ENCODE data around the gene ROBO1. TPM values are rescaled to one million over a fixed set of nuclear protein-coding genes. Genes with fewer than 3 reads are reported as not detected.
"Not testable (repeated sequence)": the region's sequence is repeated elsewhere in the genome, so short reads cannot be mapped to it uniquely, and the experiment has no call there.

Gene ROBO1
- total RNA-seq, 2 donors from 2014 or later = 3.0 to 6.7 TPM

DNA sequence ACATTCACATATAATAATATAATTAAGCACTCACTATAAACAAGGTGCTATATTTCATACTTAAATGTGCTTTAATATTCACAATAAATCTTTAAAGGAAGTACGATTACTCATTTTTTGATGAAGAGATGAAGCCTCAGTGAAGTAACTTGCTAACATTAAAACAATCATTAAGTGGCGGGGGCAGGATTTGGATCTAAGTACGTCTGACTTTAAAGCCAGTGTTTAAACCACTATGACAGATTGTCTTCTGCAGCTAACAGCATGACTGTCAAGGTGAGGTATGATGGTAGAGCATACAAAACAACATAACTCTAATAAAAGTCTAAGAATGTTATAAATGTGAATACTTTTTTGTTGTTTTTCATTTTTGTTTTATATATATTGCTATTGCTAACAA, 862.1 kb downstream of the ROBO1 start:
- no peaks in the 10 kb centered on the region for H3K4me1 Mint-ChIP-seq (ENCODE audit: low read depth)
- H3K9me3 Mint-ChIP-seq = peaks cover 0 to 2% of the 10 kb centered on the region in 2 donors
- no peak for ATAC-seq (replicated peaks in 1 of 2)
- DNase-seq = no peak
- H3K36me3 Mint-ChIP-seq (ENCODE audit: insufficient read depth in 2 of 2) = no peaks in the 10 kb centered on the region
- H3K27me3 Mint-ChIP-seq (ENCODE audit: low read depth) = no peaks in the 10 kb centered on the region
- no peak overlapping the region for H3K27ac Mint-ChIP-seq
- no peak overlapping the region for H3K4me3 Mint-ChIP-seq

- H3K9me3 Mint-ChIP-seq = peaks cover 0 to 3% of the 10 kb centered on the region in 2 donors
- peaks cover 0 to 1% of the 10 kb centered on the region in 2 donors for H3K36me3 Mint-ChIP-seq (ENCODE audit: insufficient read depth in 2 of 2)
Measured at GRCh38 chr3:78901544-78901943, 866.3 kb downstream of the ROBO1 start.

GRCh38 chr3:78900880-78901279, 866.9 kb downstream of the ROBO1 start:
- no peaks in the 10 kb centered on the region for H3K4me1 Mint-ChIP-seq (ENCODE audit: low read depth)
- H3K27ac Mint-ChIP-seq = no peak overlapping the region
- no peak overlapping the region for H3K4me3 Mint-ChIP-seq
- peaks cover 0 to 1% of the 10 kb centered on the region in 2 donors for H3K36me3 Mint-ChIP-seq (ENCODE audit: insufficient read depth in 2 of 2)
- H3K27me3 Mint-ChIP-seq (ENCODE audit: low read depth) = no peaks in the 10 kb centered on the region
- DNase-seq (no peak), ATAC-seq (replicated peaks in 1 of 2) (no peak)
- H3K9me3 Mint-ChIP-seq = peaks cover 0 to 7% of the 10 kb centered on the region in 2 donors

More at GRCh38 chr3:78901544-78901943, 866.3 kb downstream of the ROBO1 start:
- ATAC-seq (replicated peaks in 1 of 2) (no peak), DNase-seq (no peak)
- H3K27ac Mint-ChIP-seq = no peak overlapping the region
- no peak overlapping the region for H3K4me3 Mint-ChIP-seq
- H3K27me3 Mint-ChIP-seq (ENCODE audit: low read depth) = no peaks in the 10 kb centered on the region
- no peaks in the 10 kb centered on the region for H3K4me1 Mint-ChIP-seq (ENCODE audit: low read depth)

DNA sequence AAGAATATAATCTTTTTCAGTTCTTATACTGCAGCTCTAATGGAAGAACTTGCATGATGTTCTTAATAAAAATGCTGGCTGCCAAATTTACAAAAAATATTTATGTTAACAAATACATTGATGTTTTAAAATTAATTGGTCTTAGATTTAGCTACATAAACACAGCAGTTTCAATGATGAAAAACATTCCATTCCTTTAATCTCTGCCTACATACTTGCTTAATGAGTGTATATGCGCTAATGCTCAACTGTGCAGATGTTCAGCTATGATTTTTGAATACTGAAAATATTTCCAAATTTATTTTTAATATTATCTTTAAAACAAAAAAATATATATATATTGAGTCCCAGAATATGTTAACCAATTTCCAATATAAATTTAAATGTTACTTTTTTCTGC, 867.4 kb downstream of the ROBO1 start:
- Mint-ChIP-seq H3K36me3 (ENCODE audit: insufficient read depth in 2 of 2) (peaks cover 0 to 1% of the 10 kb centered on the region in 2 donors), H3K9me3 (peaks cover 0 to 7% of the 10 kb centered on the region in 2 donors), H3K4me1 (ENCODE audit: low read depth) (no peaks in the 10 kb centered on the region), H3K27ac (no peak overlapping the region), H3K27me3 (ENCODE audit: low read depth) (no peaks in the 10 kb centered on the region), H3K4me3 (no peak overlapping the region)
- DNase-seq = no peak
- ATAC-seq (replicated peaks in 1 of 2) = no peak

- peaks cover 1 to 2% of the 10 kb centered on the region in 2 donors for H3K36me3 Mint-ChIP-seq (ENCODE audit: insufficient read depth in 2 of 2)
- DNase-seq (no peak), ATAC-seq (replicated peaks in 1 of 2) (no peak)
- no peak overlapping the region for H3K27ac Mint-ChIP-seq
- H3K4me1 Mint-ChIP-seq (ENCODE audit: low read depth) = no peaks in the 10 kb centered on the region
- H3K9me3 Mint-ChIP-seq = peaks cover 13 to 17% of the 10 kb centered on the region in 2 donors
- H3K27me3 Mint-ChIP-seq (ENCODE audit: low read depth) = no peaks in the 10 kb centered on the region
- H3K4me3 Mint-ChIP-seq = no peak overlapping the region
Measured at GRCh38 chr3:78895528-78895927, 872.3 kb downstream of the ROBO1 start.

DNA sequence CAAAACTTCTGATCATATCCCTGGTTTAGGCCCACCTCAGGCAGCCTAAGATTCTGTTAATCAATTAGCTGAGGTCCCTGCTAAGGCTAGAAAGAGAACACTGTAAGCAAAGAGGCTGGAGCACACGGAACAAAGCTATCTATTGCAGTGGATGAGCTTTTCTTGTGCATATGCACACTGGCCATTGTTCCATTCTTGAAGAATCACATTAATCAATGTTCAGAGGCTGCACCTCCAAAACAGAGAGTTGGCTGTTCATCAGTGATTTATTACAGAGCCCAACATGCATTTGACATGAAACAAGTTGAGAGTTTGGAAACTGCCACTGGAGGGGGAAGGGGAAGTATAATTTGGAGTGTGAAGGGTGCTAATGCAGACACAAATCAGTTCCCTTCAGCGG, 873.0 kb downstream of the ROBO1 start:
- DNase-seq (no peak), ATAC-seq (replicated peaks in 1 of 2) (no peak)
- Mint-ChIP-seq H3K4me1 (ENCODE audit: low read depth) (no peaks in the 10 kb centered on the region), H3K27me3 (ENCODE audit: low read depth) (no peaks in the 10 kb centered on the region), H3K9me3 (peaks cover 16 to 18% of the 10 kb centered on the region in 2 donors), H3K36me3 (ENCODE audit: insufficient read depth in 2 of 2) (peaks cover 3 to 4% of the 10 kb centered on the region in 2 donors), H3K27ac (no peak overlapping the region), H3K4me3 (no peak overlapping the region)

DNA sequence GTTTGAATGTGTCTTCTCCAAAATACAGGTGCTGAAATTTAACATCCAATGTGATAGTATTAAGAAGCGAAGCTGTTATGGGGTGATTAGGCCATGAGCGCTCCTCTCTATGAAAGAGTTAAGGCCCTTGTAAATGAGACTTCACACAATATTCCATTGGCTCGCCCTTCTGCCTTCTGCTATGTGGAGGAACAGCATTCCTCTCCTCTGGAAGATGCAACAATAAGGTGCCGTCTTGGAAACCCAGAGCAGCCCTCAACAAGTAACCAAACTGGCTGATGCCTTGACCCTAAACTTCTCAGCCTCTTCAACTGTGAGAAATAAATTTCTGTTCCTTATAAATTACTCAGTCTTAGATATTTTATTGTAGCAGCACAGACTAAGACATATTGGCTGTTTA, 874.6 kb downstream of the ROBO1 start:
- no peak overlapping the region for H3K4me3 Mint-ChIP-seq
- H3K27ac Mint-ChIP-seq = no peak overlapping the region
- no peaks in the 10 kb centered on the region for H3K4me1 Mint-ChIP-seq (ENCODE audit: low read depth)
- H3K9me3 Mint-ChIP-seq = peaks cover 17 to 19% of the 10 kb centered on the region in 2 donors
- H3K27me3 Mint-ChIP-seq (ENCODE audit: low read depth) = no peaks in the 10 kb centered on the region
- H3K36me3 Mint-ChIP-seq (ENCODE audit: insufficient read depth in 2 of 2) = peaks cover 3 to 5% of the 10 kb centered on the region in 2 donors
- DNase-seq (no peak), ATAC-seq (replicated peaks in 1 of 2) (no peak)

DNA sequence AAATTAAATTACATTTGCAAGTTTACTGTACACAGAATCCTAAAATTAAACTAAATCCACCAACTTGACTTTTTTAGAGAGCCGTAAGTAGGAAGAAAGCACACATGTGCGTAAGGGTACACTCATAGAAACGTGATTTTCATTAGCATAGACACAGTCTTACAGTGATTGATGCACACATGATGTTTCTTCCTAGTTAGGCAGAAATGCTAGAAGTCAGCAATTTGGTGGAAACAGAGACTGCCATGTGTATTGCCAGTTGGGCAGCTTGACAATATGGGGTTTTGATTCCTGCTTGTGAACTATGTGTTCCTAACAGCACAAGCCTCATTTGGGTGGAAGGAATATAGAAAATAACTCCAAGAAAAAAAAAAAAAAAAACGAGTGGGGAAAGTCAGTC, 878.5 kb downstream of the ROBO1 start:
- Mint-ChIP-seq H3K4me1 (ENCODE audit: low read depth) (peaks cover 10% of the 10 kb centered on the region), H3K27ac (no peak overlapping the region), H3K36me3 (ENCODE audit: insufficient read depth in 2 of 2) (peaks cover 1 to 5% of the 10 kb centered on the region in 2 donors), H3K9me3 (peaks cover 10 to 14% of the 10 kb centered on the region in 2 donors), H3K4me3 (no peak overlapping the region), H3K27me3 (ENCODE audit: low read depth) (no peaks in the 10 kb centered on the region)
- DNase-seq = no peak
- ATAC-seq (replicated peaks in 1 of 2) = no peak

DNA sequence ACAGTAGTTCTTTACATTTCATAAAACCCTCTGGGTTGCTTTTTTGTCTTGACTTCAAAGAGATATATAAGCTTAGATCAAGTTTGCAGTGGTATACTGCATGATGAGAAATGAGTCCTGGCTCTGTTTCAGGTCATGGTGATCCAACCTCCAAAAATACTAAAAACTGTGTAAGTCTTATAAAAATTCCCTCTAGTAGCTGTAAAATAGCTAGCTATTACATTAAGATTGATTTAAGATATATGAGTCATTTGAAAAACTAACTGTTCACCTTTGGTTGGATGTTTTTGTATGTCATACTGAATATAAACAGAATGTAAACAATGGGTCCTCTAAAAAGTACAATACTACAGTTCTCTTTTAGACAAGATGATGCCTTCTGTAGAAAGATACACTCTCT, 879.2 kb downstream of the ROBO1 start:
- Mint-ChIP-seq H3K4me3 (no peak overlapping the region), H3K27me3 (ENCODE audit: low read depth) (no peaks in the 10 kb centered on the region), H3K27ac (no peak overlapping the region), H3K36me3 (ENCODE audit: insufficient read depth in 2 of 2) (peaks cover 4 to 5% of the 10 kb centered on the region in 2 donors), H3K9me3 (peaks cover 11 to 16% of the 10 kb centered on the region in 2 donors), H3K4me1 (ENCODE audit: low read depth) (peaks cover 10% of the 10 kb centered on the region)
- ATAC-seq (replicated peaks in 1 of 2) (no peak), DNase-seq (no peak)

GRCh38 chr3:78887547-78888011, 880.2 kb downstream of the ROBO1 start:
- ATAC-seq (replicated peaks in 1 of 2) (no peak), DNase-seq (no peak)
- H3K9me3 Mint-ChIP-seq = peaks cover 9 to 13% of the 10 kb centered on the region in 2 donors
- H3K27me3 Mint-ChIP-seq (ENCODE audit: low read depth) = no peaks in the 10 kb centered on the region
- H3K4me1 Mint-ChIP-seq (ENCODE audit: low read depth) = peaks cover 10% of the 10 kb centered on the region
- H3K36me3 Mint-ChIP-seq (ENCODE audit: insufficient read depth in 2 of 2) = peaks cover 3 to 4% of the 10 kb centered on the region in 2 donors
- peak overlapping the region in 1 of 2 donors; percentile 7 for H3K4me3 Mint-ChIP-seq
- no peak overlapping the region for H3K27ac Mint-ChIP-seq

DNA sequence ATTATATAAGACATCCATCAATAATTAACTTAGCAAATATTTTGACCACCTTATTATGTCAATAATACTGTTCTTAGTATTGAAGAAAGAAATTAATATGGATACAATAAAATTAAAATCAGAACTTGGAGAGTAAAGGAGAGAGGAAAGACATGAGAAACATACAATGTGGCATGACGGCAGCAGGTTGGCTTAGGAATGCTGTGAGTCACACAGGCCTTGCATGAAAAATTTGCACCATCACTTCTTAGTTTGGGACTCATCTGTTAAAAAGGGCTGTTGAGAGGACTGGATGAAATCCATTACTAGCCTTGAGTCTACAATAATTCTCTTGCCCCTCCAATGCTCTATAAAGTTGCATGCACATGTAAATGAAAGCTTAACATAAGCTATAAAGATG, 880.8 kb downstream of the ROBO1 start:
- no peak for ATAC-seq (replicated peaks in 1 of 2)
- peaks cover 11 to 13% of the 10 kb centered on the region in 2 donors for H3K9me3 Mint-ChIP-seq
- DNase-seq = no peak
- no peak overlapping the region for H3K4me3 Mint-ChIP-seq
- H3K27me3 Mint-ChIP-seq (ENCODE audit: low read depth) = no peaks in the 10 kb centered on the region
- no peak overlapping the region for H3K27ac Mint-ChIP-seq
- peaks cover 10% of the 10 kb centered on the region for H3K4me1 Mint-ChIP-seq (ENCODE audit: low read depth)
- peaks cover 3 to 4% of the 10 kb centered on the region in 2 donors for H3K36me3 Mint-ChIP-seq (ENCODE audit: insufficient read depth in 2 of 2)

GRCh38 chr3:78884567-78884966, 883.2 kb downstream of the ROBO1 start:
- not testable (repeated sequence) for H3K27me3 Mint-ChIP-seq (ENCODE audit: low read depth); H3K4me3 Mint-ChIP-seq; H3K36me3 Mint-ChIP-seq (ENCODE audit: insufficient read depth in 2 of 2); H3K4me1 Mint-ChIP-seq (ENCODE audit: low read depth); DNase-seq; ATAC-seq (replicated peaks in 1 of 2); H3K9me3 Mint-ChIP-seq
- peak overlapping the region; percentile 70 for H3K27ac Mint-ChIP-seq

DNA sequence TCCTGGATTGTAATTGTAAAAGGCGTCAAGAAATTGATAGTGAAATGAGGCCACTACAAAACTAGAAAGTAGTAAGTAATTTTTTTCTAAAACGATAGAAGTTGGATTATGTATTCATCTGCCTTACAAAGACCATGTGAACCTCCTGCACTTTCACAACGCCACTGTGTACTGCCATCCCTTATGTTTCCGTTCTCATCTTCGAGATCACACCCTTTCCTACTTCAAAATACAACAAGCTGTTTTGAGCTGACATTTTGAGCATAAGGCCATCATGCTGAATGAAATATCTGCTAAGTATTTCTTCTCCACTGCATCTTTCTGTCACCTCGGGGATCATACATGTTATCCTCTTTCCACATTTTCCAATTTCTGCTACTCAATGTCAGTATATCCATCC, 885.5 kb downstream of the ROBO1 start:
- Mint-ChIP-seq H3K27ac (no peak overlapping the region), H3K9me3 (peaks cover 2 to 5% of the 10 kb centered on the region in 2 donors), H3K4me1 (ENCODE audit: low read depth) (peaks cover 2% of the 10 kb centered on the region), H3K36me3 (ENCODE audit: insufficient read depth in 2 of 2) (peaks cover 0 to 2% of the 10 kb centered on the region in 2 donors), H3K4me3 (no peak overlapping the region), H3K27me3 (ENCODE audit: low read depth) (no peaks in the 10 kb centered on the region)
- ATAC-seq (replicated peaks in 1 of 2) (no peak), DNase-seq (no peak)

DNA sequence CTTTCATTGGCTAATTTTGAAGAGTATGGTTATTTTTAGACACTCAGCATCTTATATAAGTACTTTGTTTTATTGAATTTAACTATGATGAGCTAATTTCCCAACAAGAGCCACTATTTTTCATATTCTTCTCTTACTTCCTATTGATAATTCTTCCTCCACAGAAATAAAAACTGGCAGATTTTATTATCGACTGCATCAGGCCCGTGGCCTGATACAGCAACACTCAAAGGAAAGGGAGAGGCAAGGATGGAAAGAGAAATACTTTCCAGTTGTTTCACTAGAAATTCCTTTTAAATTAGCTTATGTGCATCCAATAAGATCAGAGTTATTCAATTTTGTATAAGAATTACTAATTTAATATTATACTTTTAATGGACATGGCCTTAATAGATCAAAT, 886.3 kb downstream of the ROBO1 start:
- Mint-ChIP-seq H3K4me1 (ENCODE audit: low read depth) (no peaks in the 10 kb centered on the region), H3K36me3 (ENCODE audit: insufficient read depth in 2 of 2) (peaks cover 0 to 2% of the 10 kb centered on the region in 2 donors), H3K27me3 (ENCODE audit: low read depth) (no peaks in the 10 kb centered on the region), H3K9me3 (peaks cover 3 to 5% of the 10 kb centered on the region in 2 donors), H3K27ac (no peak overlapping the region), H3K4me3 (no peak overlapping the region)
- DNase-seq (no peak), ATAC-seq (replicated peaks in 1 of 2) (no peak)

All from activated T-cell treated with anti-CD3 and anti-CD28 coated beads, Interleukin-2, amount 50 U/mL, for 72 hours (primary cell).